ENCODE results near the gene COLEC11.

COLEC11 gene

GRCh38 chr2:3679180-3679579 is 84.3 kb downstream of the COLEC11 start:
- DNase-seq: no peak

GRCh38 chr2:3679616-3680393 is 84.9 kb downstream of the COLEC11 start:
- DNase-seq: no peak

GRCh38 chr2:3680548-3681345 is 85.8 kb downstream of the COLEC11 start:
- DNase-seq: no peak

- DNase-seq: no peak
Measured at GRCh38 chr2:3681625-3682024, 86.7 kb downstream of the COLEC11 start.

GRCh38 chr2:3682811-3683210 is 87.9 kb downstream of the COLEC11 start:
- DNase-seq: no peak

DNA sequence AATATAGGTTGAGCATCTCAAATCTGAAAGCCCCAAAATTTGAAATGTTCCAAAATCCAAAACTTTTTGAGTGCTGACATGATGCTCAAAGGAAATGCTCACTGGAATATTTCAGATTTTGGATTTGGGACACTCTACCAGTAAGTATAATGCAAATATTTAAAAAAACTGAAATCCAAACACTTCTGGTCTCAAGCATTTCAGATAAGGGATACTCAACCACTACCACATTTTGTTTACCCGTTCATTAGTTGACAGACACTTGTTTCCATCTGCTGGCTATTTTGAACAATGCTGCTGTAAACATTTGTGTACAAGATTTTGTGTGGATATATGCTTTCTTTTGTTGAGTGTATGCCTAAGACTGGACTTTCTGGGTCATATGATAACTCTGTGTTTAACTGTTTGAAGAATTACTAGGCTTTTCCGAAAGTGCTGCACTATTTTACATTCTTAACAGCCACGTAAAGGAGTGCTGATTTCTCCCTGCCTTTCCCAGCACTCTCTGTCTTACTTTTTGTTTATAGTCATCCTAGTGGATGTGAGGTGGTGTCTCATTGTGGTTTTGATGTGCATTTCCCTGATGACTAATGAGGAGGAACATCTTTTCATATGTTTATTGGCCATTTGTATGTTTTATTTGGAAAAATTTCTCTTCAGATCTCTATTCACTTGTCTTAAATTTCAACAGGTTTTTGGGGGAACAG is 89.0 kb downstream of the COLEC11 start:
- DNase-seq: no peak

DNA sequence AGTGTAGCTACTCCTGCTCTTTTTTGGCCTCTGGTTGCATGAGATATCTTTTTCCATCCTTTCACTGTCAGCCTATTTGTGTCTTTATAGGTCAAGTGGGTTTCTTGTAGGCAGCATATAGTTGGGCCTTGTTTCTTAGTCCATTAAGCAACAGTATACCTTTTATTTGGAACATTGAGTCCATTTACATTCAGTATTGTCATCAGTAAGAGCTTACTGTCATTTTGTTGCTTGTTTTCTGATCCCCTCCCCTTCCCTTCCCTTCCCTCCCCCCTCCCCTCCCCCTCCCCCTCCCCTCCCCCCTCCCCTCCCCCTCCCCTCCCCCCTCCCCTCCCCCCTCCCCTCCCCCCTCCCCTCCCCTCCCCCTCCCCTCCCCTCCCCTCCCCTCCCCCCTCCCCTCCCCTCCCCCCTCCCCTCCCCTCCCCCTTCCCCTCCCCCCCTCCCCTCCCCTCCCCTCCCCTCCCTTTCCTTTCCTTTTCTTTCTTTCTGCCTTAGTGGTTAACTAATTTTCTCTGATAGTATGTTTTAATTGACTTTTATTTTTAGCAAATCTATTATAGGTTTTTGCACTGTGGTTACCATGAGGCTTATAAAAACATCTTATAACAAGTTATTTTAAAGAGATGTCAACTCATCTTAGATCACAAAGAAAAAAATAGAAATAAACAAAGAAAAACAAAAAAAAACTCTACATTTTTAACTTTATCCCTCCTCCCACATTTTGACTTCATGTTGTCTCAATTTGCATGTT is 95.3 kb downstream of the COLEC11 start:
- DNase-seq: no peak

- DNase-seq: no peak
Measured at GRCh38 chr2:3692375-3692774, 97.5 kb downstream of the COLEC11 start.

Data from CD4-positive, alpha-beta T cell treated with Interleukin-10 for 1 hour (primary cell).